ENCODE measurements around the gene FOXK2.

FOXK2 gene

GRCh38 chr17:82627405-82627804 is 107.9 kb downstream of the FOXK2 start:
- H3K4me1 ChIP-seq (ENCODE audit: insufficient read depth, low read length), result no peaks in the 10 kb centered on the region
- H3K27me3 ChIP-seq (ENCODE audit: insufficient read depth, low read length), result no peaks in the 10 kb centered on the region
- H3K9ac ChIP-seq (ENCODE audit: low read depth, low read length), result no peak overlapping the region
- peaks cover 75% of the 10 kb centered on the region for H3K36me3 ChIP-seq (ENCODE audit: insufficient read depth, low read depth, low read length)
- no peaks in the 10 kb centered on the region for H3K9me3 ChIP-seq (ENCODE audit: insufficient read depth, low read depth, low read length)
- no peak overlapping the region for H3K27ac ChIP-seq (ENCODE audit: low read length)
- H3K4me3 ChIP-seq (ENCODE audit: low read length), result no peak overlapping the region

- H3K27me3 ChIP-seq (ENCODE audit: insufficient read depth, low read length), result no peaks in the 10 kb centered on the region
- H3K4me1 ChIP-seq (ENCODE audit: insufficient read depth, low read length), result no peaks in the 10 kb centered on the region
- H3K36me3 ChIP-seq (ENCODE audit: insufficient read depth, low read depth, low read length), result peaks cover 70% of the 10 kb centered on the region
- H3K9ac ChIP-seq (ENCODE audit: low read depth, low read length), result no peak overlapping the region
- H3K27ac ChIP-seq (ENCODE audit: low read length), result no peak overlapping the region
- H3K4me3 ChIP-seq (ENCODE audit: low read length), result no peak overlapping the region
- H3K9me3 ChIP-seq (ENCODE audit: insufficient read depth, low read depth, low read length), result no peaks in the 10 kb centered on the region
Measured at GRCh38 chr17:82629748-82630147, 110.2 kb downstream of the FOXK2 start.

- no peak overlapping the region for H3K9ac ChIP-seq (ENCODE audit: low read depth, low read length)
- peaks cover 67% of the 10 kb centered on the region for H3K36me3 ChIP-seq (ENCODE audit: insufficient read depth, low read depth, low read length)
Measured at GRCh38 chr17:82630212-82630611, 110.7 kb downstream of the FOXK2 start.

GRCh38 chr17:82631544-82631943 is 112.0 kb downstream of the FOXK2 start:
- H3K27me3 ChIP-seq (ENCODE audit: insufficient read depth, low read length), result no peaks in the 10 kb centered on the region
- H3K36me3 ChIP-seq (ENCODE audit: insufficient read depth, low read depth, low read length), result peaks cover 62% of the 10 kb centered on the region
- H3K9ac ChIP-seq (ENCODE audit: low read depth, low read length), result no peak overlapping the region
- H3K9me3 ChIP-seq (ENCODE audit: insufficient read depth, low read depth, low read length), result no peaks in the 10 kb centered on the region
- no peak overlapping the region for H3K27ac ChIP-seq (ENCODE audit: low read length)
- no peak overlapping the region for H3K4me3 ChIP-seq (ENCODE audit: low read length)
- H3K4me1 ChIP-seq (ENCODE audit: insufficient read depth, low read length), result no peaks in the 10 kb centered on the region

More at GRCh38 chr17:82630212-82630611, 110.7 kb downstream of the FOXK2 start:
- Histone ChIP-seq H3K9me3 (ENCODE audit: insufficient read depth, low read depth, low read length) (no peaks in the 10 kb centered on the region), H3K27ac (ENCODE audit: low read length) (no peak overlapping the region), H3K27me3 (ENCODE audit: insufficient read depth, low read length) (no peaks in the 10 kb centered on the region), H3K4me3 (ENCODE audit: low read length) (no peak overlapping the region), H3K4me1 (ENCODE audit: insufficient read depth, low read length) (no peaks in the 10 kb centered on the region)

- H3K4me1 ChIP-seq (ENCODE audit: insufficient read depth, low read length), result no peaks in the 10 kb centered on the region
Measured at GRCh38 chr17:82632451-82632850, 112.9 kb downstream of the FOXK2 start.

GRCh38 chr17:82633343-82633742 is 113.8 kb downstream of the FOXK2 start:
- no peak overlapping the region for H3K9ac ChIP-seq (ENCODE audit: low read depth, low read length)
- H3K36me3 ChIP-seq (ENCODE audit: insufficient read depth, low read depth, low read length), result peaks cover 51% of the 10 kb centered on the region
- H3K4me3 ChIP-seq (ENCODE audit: low read length), result no peak overlapping the region
- no peaks in the 10 kb centered on the region for H3K27me3 ChIP-seq (ENCODE audit: insufficient read depth, low read length)
- H3K9me3 ChIP-seq (ENCODE audit: insufficient read depth, low read depth, low read length), result no peaks in the 10 kb centered on the region
- H3K4me1 ChIP-seq (ENCODE audit: insufficient read depth, low read length), result no peaks in the 10 kb centered on the region
- H3K27ac ChIP-seq (ENCODE audit: low read length), result no peak overlapping the region

More at GRCh38 chr17:82632451-82632850, 112.9 kb downstream of the FOXK2 start:
- Histone ChIP-seq H3K27me3 (ENCODE audit: insufficient read depth, low read length) (no peaks in the 10 kb centered on the region), H3K4me3 (ENCODE audit: low read length) (no peak overlapping the region), H3K9ac (ENCODE audit: low read depth, low read length) (no peak overlapping the region), H3K36me3 (ENCODE audit: insufficient read depth, low read depth, low read length) (peaks cover 60% of the 10 kb centered on the region), H3K27ac (ENCODE audit: low read length) (no peak overlapping the region), H3K9me3 (ENCODE audit: insufficient read depth, low read depth, low read length) (no peaks in the 10 kb centered on the region)

- Histone ChIP-seq H3K9ac (ENCODE audit: low read depth, low read length) (no peak overlapping the region; the same call in 1 of the 2 replicates), H3K27ac (ENCODE audit: low read length) (no peak overlapping the region), H3K36me3 (ENCODE audit: insufficient read depth, low read depth, low read length) (peaks cover 55% of the 10 kb centered on the region), H3K4me1 (ENCODE audit: insufficient read depth, low read length) (no peaks in the 10 kb centered on the region), H3K9me3 (ENCODE audit: insufficient read depth, low read depth, low read length) (no peaks in the 10 kb centered on the region), H3K27me3 (ENCODE audit: insufficient read depth, low read length) (no peaks in the 10 kb centered on the region), H3K4me3 (ENCODE audit: low read length) (no peak overlapping the region)
Measured at GRCh38 chr17:82636626-82637598, 117.4 kb downstream of the FOXK2 start.

GRCh38 chr17:82638183-82638773 is 118.7 kb downstream of the FOXK2 start:
- Histone ChIP-seq H3K4me3 (ENCODE audit: low read length) (no peak overlapping the region), H3K9me3 (ENCODE audit: insufficient read depth, low read depth, low read length) (no peaks in the 10 kb centered on the region), H3K27ac (ENCODE audit: low read length) (no peak overlapping the region), H3K9ac (ENCODE audit: low read depth, low read length) (no peak overlapping the region), H3K36me3 (ENCODE audit: insufficient read depth, low read depth, low read length) (peaks cover 64% of the 10 kb centered on the region), H3K27me3 (ENCODE audit: insufficient read depth, low read length) (no peaks in the 10 kb centered on the region), H3K4me1 (ENCODE audit: insufficient read depth, low read length) (no peaks in the 10 kb centered on the region)

GRCh38 chr17:82639628-82640027 is 120.1 kb downstream of the FOXK2 start:
- Histone ChIP-seq H3K4me3 (ENCODE audit: low read length) (no peak overlapping the region), H3K27me3 (ENCODE audit: insufficient read depth, low read length) (no peaks in the 10 kb centered on the region), H3K27ac (ENCODE audit: low read length) (no peak overlapping the region), H3K36me3 (ENCODE audit: insufficient read depth, low read depth, low read length) (peaks cover 67% of the 10 kb centered on the region), H3K9me3 (ENCODE audit: insufficient read depth, low read depth, low read length) (no peaks in the 10 kb centered on the region), H3K4me1 (ENCODE audit: insufficient read depth, low read length) (no peaks in the 10 kb centered on the region), H3K9ac (ENCODE audit: low read depth, low read length) (no peak overlapping the region)

- no peak overlapping the region for H3K4me3 ChIP-seq (ENCODE audit: low read length)
- no peaks in the 10 kb centered on the region for H3K9me3 ChIP-seq (ENCODE audit: insufficient read depth, low read depth, low read length)
- peaks cover 66% of the 10 kb centered on the region for H3K36me3 ChIP-seq (ENCODE audit: insufficient read depth, low read depth, low read length)
- H3K4me1 ChIP-seq (ENCODE audit: insufficient read depth, low read length), result no peaks in the 10 kb centered on the region
- H3K27me3 ChIP-seq (ENCODE audit: insufficient read depth, low read length), result no peaks in the 10 kb centered on the region
- H3K9ac ChIP-seq (ENCODE audit: low read depth, low read length), result no peak overlapping the region
- H3K27ac ChIP-seq (ENCODE audit: low read length), result no peak overlapping the region
Measured at GRCh38 chr17:82640036-82640435, 120.5 kb downstream of the FOXK2 start.

- no peak overlapping the region for H3K9ac ChIP-seq (ENCODE audit: low read depth, low read length)
- peaks cover 4% of the 10 kb centered on the region; the same call in 1 of the 2 replicates for H3K4me1 ChIP-seq (ENCODE audit: insufficient read depth, low read length)
- no peak overlapping the region for H3K27ac ChIP-seq (ENCODE audit: low read length)
- H3K4me3 ChIP-seq (ENCODE audit: low read length), result no peak overlapping the region
- no peaks in the 10 kb centered on the region for H3K27me3 ChIP-seq (ENCODE audit: insufficient read depth, low read length)
- H3K36me3 ChIP-seq (ENCODE audit: insufficient read depth, low read depth, low read length), result peaks cover 57% of the 10 kb centered on the region
- H3K9me3 ChIP-seq (ENCODE audit: insufficient read depth, low read depth, low read length), result no peaks in the 10 kb centered on the region
Measured at GRCh38 chr17:82642022-82642421, 122.5 kb downstream of the FOXK2 start.

GRCh38 chr17:82644148-82644547 is 124.6 kb downstream of the FOXK2 start:
- H3K9me3 ChIP-seq (ENCODE audit: insufficient read depth, low read depth, low read length), result no peaks in the 10 kb centered on the region
- no peak overlapping the region for H3K9ac ChIP-seq (ENCODE audit: low read depth, low read length)
- no peak overlapping the region for H3K4me3 ChIP-seq (ENCODE audit: low read length)
- H3K4me1 ChIP-seq (ENCODE audit: insufficient read depth, low read length), result peaks cover 4% of the 10 kb centered on the region; the same call in 1 of the 2 replicates
- 0 out of 2 replicates have a peak, but pooled peaks cover 2% of the 10 kb centered on the region for H3K27me3 ChIP-seq (ENCODE audit: insufficient read depth, low read length)
- peaks cover 53% of the 10 kb centered on the region for H3K36me3 ChIP-seq (ENCODE audit: insufficient read depth, low read depth, low read length)
- no peak overlapping the region for H3K27ac ChIP-seq (ENCODE audit: low read length)

All from iPS-20b (cell line).